ENCODE measurements around the gene TSNAXIP1.

The TSNAXIP1 gene

DNA sequence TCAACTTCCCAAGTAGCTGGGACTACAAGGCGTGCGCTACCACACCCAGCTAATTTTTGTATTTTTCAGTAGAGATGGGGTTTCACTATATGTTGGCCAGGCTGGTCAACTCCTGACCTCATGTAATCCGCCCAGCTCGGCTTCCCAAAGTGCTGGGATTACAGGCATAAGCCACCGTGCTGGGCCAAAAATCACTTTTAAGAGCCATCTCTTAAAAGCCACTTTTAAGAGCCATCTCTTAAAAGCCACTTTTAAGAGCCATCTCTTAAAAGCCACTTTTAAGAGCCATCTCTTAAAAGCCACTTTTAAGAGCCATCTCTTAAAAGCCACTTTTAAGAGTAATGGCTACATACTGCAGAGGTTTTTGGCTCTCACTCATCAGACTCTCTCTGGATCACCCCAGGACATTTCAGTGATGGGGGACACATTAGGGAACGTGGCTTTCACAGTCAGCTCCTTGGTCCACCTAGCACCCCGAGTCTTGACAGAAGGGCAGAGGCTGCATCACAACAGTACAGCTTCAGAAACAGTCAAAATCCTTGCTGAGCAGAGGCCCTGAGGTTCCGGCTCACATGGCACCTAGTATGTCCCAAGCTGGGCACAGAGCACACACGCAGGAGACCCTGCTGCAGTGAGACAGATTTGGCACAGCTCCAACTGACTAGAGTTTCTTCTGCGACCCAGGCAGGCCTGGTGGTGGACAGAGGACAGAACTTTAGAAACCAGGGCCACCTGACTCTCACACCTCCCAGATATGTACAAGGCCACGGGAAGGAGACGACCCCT, 23.9 kb upstream of the TSNAXIP1 start:
- DNase-seq (ENCODE audit: low read depth): no peak

DNA sequence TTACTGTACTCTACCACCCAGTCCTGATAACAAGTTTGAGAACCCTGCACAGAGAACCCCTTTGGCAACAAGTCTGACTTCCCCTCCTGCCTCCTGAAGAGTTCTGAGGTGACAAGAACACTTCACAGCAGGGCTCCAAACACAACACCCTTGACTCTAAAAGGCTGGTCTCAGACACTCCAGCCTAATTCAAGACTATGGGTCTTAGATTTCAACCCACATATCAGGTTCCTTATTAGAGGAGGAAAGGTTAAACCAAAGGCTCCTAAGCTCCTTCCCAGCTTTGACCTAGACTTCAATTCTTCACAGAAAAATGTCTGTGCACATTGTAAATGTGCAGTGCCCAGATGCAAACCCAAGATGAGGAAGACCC, 23.4 kb upstream of the TSNAXIP1 start:
- DNase-seq (ENCODE audit: low read depth): no peak

DNA sequence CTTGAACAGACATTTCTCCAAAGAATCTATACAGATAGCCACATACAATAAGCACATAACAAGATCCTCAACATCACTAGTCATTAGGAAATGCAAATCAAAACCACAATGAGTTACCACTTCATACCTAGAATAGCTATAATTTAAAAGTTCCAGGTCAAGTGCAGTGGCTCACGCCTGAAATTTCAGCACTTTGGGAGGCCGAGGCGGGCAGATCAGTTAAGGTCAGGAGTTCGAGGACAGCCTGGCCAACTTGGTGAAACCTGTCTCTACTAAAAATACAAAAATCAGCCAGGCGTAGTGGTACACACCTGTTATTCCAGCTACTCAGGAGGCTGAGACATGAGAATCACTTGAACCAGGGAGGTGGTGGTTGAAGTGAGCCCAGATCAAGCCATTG, 20.2 kb upstream of the TSNAXIP1 start:
- no peak for DNase-seq (ENCODE audit: low read depth)

DNA sequence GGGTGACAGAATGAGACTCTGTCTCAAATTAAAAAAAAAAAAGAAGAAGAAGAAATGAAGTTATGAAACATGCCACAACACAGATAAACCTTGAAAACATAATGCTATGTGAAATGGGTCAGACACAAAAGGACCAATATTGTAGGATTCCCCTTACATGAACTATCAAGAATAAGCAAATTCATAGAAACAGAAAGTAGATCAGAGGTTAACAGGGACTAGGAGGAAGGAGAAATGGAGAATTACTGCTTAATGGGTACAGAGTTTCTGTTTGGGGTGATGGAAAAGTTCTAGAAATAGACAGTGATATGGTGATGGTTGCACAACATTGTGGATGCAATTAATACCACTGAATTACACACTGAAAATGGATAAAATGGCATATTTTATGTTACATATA, 16.6 kb upstream of the TSNAXIP1 start:
- DNase-seq (ENCODE audit: low read depth): no peak

DNA sequence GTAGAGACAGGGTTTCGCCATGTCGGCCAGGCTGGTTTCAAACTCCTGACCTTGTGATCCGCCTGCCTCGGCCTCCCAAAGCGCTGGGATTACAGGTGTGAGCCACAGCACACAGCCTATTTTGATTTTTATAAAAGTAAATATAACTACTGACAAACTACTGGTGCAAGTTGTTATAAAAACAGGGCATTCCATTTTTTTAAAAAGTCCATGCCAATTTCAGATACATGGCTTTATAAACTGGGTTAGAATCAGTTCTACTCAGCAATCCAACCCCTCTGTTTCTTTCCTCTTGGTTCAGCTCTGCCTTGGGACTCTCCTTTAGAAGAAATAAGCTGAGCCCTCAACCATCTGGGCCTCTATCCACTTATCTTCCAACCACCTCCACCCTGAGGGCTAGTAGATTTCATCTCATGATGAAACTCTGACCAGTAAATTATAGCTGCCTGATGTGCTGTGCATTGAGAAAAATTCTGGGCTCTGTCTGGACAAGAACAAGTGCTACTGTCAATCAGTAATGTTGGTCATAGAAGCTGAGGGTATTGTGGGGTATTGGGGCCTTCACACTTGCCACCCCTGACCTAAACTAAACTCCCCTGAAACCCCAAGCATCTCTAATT, 10.5 kb upstream of the TSNAXIP1 start:
- no peak for DNase-seq (ENCODE audit: low read depth)

DNA sequence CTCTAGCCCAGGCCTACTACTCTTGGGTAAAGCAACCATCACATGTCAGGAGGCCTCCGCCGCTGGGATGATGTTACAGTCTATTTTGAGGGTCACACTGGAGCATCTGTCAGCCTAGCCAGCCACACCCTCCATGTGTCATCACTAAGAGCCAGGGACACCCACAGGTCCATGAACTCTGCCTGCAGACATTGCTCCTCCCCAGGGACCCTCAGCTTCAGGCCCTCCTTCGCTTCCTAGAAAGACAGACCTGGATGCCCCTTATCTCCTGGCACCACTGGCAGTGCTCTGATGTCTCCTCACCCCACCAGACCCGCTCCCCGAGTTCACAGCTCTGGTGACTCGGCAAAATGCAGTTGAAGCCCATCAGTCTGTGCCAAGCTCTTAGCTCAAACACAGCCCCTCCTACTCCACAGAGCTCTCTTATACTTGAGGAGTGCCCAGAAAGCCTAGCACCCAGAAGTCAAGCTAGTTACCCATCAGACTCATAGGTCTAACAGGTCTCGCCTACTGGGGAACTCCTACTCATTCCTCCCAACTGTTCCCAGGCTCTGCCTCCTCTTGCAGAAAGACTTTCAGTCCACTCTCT, 6.3 kb upstream of the TSNAXIP1 start:
- DNase-seq (ENCODE audit: low read depth): no peak

DNA sequence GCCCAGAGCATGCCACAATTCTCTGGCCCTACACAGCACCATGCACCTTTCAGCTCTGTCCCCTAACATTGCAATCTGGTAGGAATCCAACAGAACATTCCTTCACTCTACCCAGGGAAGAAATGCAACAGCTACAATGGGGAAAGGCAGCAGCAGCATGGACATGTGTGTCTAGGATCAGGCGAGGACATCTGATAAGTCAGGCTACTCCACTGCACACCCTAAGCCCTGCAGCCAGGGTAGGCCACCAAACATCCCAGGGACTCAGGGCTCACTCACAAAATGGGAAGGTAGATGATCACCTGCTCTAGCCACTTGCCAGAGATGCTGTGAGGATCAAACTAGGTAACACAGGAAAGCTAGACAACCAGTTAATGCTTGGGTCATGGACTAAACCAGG, 5.4 kb upstream of the TSNAXIP1 start:
- no peak for DNase-seq (ENCODE audit: low read depth)

DNA sequence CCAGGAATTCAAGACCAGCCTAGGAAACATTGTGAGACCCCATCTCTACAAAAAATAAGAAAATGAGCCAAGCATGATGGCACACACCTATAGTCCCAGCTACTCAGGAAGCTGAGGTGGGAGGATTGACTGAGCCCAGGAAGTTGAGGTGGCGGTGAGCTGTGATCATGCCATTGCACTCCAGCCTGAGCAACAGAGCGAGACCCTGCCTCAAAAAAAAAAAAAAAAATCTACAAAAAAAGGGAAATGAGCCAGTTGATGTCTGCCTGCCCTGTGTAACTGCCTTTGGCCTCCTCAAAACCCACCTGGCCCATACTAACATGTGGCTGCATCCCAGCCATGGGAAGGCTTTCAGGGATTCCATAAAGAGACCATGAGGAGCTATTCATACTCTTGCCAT, 4.8 kb upstream of the TSNAXIP1 start:
- DNase-seq (ENCODE audit: low read depth): no peak

DNA sequence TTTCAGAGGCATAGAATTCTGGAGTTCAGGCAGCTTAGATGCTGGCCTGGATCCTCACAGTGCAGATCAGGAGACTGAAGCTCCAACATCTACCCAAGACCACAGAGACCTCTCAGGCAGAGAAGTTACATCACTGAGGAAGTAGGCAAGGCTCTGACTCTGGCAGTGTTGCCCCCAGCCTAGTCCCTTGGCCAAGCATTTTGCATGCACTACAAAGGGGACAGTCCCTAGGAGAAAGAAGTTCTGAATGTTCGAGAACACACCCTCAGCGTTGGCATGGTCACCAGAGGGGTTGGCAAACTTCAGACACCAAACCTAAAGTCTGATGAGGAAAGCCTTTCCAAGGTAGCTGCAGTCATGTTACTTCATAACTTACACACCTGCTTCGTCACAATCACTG, 2.8 kb upstream of the TSNAXIP1 start:
- DNase-seq (ENCODE audit: low read depth): no peak

DNA sequence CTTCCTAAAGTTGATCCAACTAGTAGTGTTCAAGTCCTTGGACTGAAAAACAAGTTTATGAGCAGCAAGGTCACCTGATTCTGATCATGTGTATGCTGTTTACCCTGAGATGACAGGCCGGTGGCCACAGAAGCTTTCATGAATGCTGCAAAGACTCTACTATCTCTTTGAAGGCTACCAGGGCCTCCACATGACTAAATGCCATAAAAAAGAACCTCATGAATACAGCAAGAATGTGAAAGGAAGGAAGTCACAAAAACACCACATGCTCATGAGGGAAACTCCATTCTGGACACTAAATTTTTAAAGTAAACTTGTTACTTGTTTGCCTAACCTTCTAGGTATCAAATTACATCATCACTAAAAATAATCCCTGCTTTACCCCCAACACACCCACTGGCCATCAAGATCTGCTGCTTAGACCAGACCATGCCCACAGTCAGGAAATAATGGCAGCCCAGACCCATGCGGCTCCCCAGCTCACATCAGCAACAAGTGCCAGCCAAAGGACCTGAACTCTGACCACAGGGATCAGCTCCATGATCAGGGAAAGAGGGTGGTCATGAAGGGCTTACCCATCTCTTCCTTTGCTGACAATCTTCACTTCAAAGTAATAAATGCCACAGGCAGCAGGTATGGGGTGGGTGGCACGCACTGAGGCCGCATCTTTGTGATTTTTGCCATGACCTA, 1.7 kb upstream of the TSNAXIP1 start:
- no peak for DNase-seq (ENCODE audit: low read depth)

DNA sequence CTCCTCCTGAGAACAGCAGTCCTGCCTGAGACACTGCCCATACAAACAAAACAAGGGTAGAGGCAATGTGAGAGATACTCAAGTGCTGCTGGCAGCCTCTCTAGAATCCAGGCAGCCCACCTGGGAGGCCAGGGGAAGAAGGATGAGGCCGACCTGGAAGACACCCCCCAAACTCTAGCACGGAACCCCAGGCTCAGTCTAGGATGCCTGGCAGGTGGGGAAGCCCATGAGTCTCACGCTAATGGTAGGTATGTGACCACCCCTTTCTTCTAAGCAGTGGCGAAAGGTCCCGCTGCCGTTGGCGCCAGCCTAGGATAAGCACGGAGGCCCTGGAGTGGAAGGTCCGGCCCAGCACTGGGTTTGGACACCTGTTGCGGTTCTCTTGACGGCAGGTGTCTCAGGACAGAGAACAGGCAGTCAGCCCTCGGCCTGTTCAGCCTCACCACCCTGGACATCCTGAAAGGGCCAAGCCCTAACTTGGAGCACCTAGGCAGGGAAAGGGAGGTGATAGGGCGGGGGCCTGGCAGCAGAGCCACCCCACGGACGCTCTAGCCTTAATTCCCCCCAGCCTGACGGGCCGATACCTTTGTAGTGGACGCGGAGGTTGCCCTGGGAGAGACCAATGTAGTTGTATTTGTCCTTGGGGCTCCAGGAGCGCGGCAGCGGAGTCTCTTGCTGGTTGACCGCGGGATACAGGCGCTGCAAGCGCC, 816 bp upstream of the TSNAXIP1 start:
- no peak for DNase-seq (ENCODE audit: low read depth)

DNA sequence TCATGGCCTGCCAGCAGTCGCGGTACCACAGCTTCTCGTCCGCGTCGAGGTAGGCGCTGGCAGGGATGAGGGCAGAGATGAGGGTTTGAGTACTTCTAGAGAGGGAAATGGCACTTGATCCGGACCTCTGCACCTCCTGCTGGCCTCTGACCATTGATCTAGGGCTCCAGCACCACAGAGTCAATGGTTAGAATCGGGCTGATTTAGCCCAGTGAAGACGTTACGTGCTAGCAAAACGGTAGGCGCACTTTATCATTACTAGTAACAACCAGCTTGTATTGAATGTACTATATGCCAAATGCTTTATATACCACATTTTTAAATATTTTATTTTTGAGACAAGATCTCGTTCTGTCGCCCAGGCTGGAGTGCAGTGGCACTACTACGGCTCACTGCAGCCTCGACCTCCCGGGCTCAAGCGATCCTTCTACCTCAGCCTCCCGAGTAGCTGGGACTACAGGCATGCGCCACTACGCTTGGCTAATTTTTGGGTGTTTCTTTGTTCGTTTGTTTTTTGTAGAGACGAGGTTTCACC, 526 bp downstream of the TSNAXIP1 start:
- DNase-seq (ENCODE audit: low read depth): no peak

DNA sequence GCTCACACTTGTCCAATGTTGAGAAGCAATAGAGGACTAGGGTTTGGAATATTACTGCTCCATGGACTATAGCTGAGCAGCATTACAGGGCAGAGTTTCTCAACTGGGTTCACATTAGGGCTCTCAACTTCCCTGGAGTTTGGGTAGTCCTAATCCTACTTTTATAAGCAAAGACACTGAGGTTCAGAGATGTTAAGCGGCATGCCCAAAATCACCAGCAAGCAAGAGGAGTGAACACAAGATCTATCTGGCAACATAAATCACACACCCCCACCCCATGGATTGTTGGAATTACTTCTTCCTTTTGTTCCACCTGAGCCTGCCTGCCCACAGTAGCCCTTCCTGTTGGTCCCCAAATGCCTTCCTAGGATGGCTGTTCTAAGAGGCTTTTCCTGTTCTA, 5.2 kb downstream of the TSNAXIP1 start:
- no peak for DNase-seq (ENCODE audit: low read depth)

DNA sequence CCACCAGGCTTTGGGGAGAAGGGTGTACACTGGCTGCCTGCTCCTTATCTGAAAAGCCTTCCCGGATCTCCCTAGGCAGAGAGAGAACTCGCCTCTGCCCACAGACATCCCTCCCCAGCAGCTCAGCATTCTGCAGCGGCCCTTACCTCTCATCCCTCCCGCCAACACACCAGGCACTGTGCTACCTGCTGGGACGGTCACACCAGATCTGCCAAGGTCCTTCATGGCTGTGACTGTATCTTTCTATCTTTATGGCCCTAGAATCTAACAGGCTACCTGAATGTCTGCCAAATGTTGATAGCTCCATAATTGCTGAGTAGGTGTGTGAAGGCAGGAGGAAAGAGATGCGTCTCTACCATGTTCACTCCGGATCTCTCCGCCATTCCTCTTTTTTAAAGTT, 7.9 kb downstream of the TSNAXIP1 start:
- no peak for DNase-seq (ENCODE audit: low read depth)

DNA sequence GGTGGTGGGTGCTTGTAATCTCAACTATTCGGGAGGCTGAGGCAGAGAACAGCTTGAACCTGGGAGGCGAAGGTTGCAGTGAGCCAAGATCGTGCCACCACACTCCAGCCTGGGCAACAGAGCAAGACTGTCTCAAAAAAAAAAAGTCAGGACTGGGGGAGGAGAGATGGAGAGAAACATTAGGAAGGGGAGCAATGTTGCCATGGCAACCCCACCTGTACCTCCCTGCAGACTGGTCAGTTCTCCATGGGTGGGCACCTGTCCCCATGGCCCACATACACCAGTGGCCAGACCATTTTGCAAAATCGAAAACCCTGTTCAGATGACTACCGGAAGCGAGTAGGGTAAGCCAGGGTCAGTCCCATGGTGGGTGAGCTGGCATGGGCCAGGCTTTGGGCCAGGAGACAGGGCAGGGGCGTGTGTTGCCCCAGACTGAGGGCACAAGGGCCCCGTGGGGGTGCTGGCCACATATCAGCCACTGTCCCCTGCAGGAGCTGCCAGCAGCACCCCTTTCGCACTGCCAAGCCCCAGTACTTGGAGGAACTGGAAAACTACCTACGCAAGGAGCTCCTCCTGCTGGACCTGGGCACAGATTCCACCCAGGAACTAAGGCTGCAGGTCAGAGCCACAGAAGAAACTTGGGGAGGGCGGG, 14.0 kb downstream of the TSNAXIP1 start:
- no peak for DNase-seq (ENCODE audit: low read depth)

DNA sequence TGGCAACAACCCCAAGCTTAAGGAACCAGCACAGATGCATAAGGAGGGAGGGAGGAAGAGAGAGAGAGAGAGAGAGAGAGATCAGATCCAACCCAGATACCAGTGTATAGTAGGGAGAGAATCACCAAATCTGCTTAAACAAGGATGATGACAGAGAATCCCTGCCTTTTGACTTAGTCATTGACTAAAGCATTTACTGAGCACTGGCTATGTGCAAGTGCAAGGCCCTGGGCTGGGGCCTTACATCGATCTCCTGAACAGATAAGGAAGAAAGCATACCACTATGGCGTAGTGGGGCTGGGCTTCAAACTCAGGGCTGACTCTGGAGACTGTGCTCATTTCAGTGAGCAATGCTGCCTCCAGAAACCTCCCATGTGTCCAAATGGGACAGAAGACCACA, 15.8 kb downstream of the TSNAXIP1 start:
- DNase-seq (ENCODE audit: low read depth): no peak

DNA sequence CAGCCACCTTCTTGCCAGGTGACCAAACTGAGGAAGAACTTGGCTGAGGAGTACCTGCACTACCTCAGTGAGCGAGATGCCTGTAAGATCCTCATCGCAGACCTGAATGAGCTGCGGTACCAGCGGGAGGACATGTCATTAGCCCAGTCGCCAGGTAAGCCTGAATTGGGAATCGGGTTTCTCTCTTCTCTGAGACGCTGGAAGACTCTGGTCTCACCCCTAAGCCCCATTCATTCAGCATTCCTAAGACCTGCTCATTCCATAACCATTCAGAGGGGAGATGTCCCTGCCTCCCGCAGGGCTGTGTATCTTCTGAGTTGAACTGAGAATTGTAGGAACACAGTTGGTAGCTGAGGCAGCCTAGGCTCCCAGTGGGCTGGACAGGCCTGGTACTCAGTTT, 18.4 kb downstream of the TSNAXIP1 start:
- no peak for DNase-seq (ENCODE audit: low read depth)

DNA sequence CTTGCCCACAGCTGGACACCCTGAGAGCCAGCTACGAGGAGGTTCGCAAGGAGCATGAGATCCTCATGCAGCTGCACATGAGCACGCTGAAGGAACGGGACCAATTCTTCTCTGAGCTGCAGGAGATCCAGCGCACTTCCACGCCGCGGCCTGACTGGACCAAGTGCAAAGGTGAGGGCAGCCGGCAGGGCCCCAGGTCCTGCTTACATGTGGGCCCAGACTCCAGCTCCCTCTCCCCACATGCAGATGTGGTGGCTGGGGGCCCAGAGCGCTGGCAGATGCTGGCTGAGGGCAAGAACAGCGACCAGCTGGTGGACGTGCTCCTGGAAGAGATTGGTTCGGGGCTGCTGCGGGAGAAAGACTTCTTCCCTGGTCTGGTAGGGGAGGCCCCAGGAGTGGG, 19.2 kb downstream of the TSNAXIP1 start:
- no peak for DNase-seq (ENCODE audit: low read depth)

DNA sequence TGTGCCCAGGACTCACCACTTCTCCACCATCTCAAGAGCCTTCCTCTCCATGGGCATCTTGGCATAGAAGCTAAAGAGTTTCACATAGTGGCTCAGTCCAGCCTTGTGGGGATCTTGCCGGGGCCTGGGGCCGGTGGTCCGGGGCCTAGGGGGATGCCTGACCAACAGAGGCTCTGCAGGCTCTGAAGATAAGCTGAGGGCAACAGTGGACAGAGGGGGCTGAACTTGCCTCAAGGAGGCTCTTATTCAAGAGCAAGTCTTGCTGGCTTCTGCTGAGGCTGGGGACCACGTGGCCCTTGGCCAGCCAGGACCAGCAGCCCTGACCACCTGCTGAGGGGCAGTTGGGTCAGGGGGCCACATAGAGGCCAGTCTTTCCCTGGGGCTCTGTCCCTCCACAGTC, 22.0 kb downstream of the TSNAXIP1 start:
- DNase-seq (ENCODE audit: low read depth): no peak

DNA sequence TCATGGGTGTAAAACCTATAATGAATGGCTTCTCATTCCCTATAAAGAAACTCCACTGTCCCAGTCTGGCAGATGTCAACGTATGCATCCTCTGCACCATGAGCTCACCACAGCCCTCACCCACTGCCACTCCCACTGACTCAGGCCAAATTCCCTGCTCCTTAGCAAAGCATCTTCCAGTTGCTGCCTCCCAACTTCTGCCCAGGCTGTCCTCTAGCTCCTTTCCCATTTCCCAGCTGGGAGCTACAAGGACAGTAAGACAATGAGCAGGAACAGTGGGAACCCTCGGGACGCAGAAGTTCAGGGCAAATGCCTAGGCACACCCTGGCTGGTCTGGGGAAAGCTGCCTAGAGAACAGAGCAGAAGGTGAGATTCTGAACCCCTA, 26.3 kb downstream of the TSNAXIP1 start:
- DNase-seq (ENCODE audit: low read depth): no peak

DNA sequence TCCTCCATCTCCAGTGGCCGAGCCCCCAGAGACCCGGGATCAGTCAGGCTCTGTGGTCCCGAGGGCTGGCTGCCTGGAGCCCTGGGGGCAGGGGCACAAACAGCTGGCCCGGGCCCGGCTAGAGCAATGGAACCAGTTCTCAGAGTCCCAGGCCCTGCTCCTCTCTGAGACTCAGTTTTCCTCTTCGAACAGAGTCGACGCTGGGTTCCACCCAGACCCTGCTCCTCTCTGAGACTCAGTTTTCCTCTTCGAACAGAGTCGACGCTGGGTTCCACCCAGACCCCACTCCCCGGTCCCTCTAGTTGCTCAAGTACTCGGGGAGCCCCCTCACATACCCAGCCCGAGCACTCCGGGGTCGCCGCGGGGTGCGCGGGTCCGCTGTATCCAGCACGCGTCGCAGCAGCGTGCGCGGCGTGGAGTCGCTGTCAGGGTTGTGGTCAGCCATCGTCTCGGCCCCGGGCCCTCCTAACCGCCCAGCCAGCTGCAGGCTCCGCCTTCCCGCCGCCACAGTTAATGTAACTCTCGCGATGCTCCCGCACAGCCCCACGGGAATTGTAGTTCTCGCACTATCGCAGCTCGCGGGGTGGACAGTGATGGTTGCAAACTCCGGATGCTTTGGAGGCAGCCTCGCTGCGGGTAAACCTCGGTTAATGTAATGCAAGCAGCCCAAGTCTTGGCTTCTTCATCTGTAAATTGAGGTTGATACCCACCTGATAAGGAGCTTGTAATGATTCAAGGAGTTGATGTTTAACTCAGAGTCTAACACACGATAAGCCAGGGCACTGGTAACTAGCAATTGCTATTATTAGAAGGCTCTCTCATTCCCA, 26.9 kb downstream of the TSNAXIP1 start:
- peak; percentile 85 for DNase-seq (ENCODE audit: low read depth)
